SH-SY5Y (cell line): ENCODE data around the gene ZNF771.

Experiments
- GATA2 ChIP-seq: IDR thresholded peaks from 2 replicates; pipeline ENCODE4 v1.6.1; 2011; ENCODE audit warnings: mild to moderate bottlenecking, low read depth, low read length
- GATA3 ChIP-seq: IDR thresholded peaks from 2 replicates; pipeline ENCODE4 v1.6.1; 2011; ENCODE audit warnings: low read depth, mild to moderate bottlenecking, low read length, moderate library complexity

ZNF771 gene

DNA sequence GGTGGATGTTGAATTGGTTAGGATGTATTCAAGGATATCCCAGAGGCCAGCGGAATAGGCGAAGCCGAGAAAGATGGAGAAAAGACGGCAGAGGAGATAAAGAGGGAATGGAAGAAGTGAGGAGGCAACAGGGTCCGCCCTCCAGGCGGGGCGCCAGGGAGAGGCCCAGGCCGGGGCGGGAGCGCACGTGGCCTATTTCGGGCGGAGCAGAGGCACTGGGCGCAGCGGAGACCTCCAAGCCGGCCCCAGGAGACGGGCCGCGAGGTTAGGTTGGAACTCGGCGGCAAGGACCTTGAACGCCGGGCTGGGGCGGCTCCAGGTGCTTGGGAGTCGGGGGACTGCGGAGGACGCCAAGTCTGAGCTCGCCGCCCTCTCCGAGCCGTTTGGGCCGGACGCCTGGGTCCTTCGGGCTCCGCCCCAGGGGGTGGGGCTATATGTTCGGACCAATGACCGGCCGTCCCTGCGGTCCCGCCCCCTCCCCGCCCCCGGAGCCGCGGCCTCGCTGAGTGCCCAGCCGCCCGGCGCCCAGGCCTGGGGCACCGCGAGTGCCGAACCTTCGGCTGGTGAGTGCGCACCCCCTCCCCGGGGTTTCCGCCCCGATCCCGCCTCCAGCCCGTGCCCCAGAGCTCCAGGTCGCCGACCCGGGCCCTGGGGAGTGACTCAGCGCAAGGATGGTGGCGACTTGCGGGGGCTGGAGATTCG, at the start of gene ZNF771:
Gene ZNF771, plus strand, starts transcription at position 505 of the 702 bp plus-strand sequence. CDS start 448 bp downstream, outside the sequence.
- peak; percentile 43; the same call in 1 of the 2 replicates for TF ChIP-seq GATA2
- TF ChIP-seq GATA3, result no peak

DNA sequence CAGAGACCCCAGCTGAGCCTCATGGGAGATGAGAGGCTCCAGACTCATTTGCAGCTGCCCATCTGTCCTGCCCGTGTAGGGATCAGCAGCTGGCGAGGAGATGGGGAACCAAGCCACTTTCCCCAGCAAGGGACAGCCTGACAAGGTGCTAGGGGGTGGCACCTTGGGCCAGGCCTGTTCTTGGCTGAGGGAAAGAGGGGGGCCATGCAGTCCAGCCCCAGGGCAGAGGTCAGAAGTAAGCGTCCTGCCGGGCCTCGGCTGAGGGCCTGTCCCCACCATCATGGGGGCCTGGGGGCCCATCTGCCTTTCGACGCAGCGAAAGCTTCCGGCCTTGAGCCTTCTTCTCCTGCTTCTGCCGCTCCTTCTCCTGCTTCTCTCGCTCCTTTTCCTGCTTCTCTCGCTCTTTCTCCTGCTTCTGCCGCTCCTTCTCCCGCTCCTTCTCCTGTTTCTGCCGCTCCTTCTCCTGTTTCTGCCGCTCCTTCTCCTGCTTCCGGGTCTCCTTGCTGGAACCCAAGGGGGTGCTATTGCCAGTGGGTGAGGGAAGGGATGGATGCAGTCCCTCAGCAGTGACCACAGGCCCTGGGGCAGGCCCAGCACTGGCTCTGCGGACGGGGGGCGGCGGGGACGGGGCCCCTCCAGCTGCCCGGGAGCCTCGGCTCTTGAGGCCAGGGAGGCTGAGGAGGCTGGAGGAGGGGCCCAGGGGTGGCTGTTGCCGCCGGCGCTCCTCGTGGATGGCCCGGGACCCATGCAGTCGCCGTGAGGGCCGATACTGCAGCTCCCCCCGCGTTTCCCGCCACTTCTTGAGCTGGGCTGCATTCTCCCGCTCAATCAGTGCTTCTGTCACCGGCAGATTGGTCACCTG, 49.5 kb upstream of the ZNF771 start:
- no peak for TF ChIP-seq GATA3
- TF ChIP-seq GATA2, result no peak

DNA sequence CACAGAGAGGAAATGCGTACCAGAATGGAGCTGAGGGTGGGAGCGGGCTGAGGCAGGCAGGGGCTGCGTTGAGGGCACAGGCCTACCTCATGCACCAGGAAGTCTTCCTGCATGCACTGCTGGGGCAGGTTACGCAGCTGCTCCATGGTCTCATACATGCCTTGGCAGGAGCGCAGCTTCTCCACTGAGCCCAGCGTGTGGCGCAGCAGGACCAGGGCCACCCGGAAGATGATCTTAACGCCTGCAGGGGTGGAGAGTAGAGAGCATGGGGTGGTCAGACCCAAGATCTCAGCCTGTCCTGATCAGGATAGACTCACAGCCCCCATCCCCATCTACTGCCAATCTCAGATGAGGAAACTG, 48.8 kb upstream of the ZNF771 start:
- TF ChIP-seq GATA2 (no peak), GATA3 (no peak)

DNA sequence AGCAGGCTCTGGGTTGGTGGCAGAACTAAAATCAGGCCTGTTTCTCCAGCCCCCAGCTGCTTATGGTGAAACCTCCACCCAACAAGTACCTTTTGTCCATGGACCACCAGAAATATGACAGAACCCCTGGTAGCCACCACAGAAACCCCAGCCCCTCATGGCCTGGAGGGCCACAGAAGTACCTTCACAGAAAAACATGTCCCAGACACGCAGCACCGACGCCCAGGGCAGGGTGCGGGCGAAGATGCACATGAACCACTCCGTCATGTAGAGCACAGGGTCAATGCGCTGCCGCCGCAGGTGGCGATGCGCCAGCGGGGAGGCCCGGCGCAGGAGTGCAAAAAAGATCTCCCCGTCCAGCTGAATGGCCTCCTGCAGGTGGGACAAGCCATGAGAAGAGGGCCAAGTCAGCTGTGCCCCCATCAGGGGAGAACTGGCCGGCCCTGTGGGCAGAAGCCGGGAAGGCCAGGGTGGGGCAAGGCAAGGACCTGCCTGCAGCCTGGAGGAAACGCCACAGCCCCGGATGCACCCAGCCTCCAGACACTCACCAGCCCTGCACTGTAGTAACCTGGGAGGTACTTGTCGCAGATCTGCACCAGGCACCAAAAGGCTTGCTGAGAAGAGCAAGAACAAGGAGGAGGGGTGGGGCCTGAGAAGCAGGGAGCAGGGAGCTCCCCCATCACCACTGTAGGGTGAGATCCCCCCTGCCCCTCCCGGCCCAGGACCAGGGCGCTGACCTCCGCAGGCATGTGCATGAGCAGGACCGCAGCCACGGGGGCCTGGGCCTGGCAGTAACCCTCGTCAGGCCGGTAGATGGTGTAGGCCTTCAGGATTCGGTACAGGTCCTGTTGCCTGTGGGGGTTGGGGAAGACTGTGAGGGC, 48.2 kb upstream of the ZNF771 start:
- TF ChIP-seq GATA3 (no peak), GATA2 (no peak)

DNA sequence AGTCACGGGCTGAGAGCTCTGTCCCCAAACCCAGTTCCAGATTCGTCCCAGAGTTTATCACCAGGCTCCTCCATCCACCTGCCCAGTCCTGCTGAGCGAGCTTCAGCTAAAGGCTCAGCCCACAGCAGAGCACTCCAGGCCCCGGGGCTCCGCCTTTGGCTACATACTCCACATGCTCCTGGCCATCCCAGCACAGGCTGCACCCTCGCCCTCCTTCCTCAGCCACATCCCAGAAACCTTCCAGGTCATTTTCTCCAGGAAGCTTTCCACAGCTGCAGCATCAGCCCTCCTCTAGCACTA, 47.6 kb upstream of the ZNF771 start:
- TF ChIP-seq GATA3 (no peak), GATA2 (no peak)

DNA sequence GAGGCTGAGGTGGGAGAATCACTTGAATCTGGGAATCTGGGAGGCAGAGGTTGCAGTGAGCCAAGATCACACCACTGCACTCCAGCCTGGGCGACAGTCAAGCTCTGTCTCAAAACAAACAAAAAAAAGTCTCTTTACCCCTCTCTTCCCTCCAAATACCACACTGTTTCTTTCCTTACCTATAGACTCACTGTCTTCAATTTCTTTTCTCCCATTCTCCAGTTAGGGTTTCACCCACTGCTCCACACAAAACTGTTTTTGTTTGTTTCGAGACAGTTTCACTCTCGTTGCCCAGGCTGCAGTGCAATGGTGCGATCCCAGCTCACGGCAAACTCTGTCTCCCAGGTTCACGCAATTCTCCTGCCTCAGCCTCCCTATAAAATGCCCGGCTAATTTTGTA, 46.2 kb upstream of the ZNF771 start:
- TF ChIP-seq GATA2, result no peak
- TF ChIP-seq GATA3, result no peak

DNA sequence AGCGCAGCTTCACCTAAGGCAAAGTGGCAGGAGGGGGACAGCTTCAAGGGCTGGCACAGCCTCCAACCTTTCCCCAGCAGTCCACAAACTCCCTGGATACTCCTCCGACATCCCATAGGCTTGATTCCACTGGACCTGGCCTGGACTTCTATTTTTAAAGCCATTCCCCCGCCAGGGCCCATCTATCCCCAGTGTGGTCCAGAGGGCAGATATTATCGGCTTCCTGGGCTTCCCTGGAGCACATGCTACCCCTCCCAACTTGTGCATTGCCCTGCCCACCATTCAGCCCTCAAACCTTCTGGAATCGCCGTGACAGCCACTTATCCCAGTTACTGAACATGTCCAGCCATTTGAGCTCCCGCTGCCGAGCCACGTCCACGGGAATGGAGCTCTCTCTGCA, 42.2 kb upstream of the ZNF771 start:
- TF ChIP-seq GATA3 (no peak), GATA2 (no peak)

DNA sequence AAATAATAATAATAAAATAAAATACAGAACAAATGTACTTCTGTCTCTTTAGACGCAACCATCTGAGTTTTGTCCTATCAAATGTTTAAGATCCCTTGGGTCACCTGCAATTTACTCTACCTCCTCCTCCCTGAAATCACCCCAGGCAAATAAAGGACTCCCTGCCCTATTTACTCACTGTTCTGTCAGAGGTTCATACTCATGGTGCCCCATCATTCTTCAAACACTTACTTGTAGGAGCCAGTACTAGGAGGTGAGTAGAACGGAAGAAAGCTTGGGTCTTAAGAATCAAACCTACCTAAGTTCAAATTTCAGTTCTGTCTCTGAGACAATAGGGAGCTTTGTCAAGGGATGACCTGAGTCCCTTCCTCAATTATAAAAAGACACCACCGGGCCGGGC, 40.9 kb upstream of the ZNF771 start:
- TF ChIP-seq GATA3 (no peak), GATA2 (no peak)

DNA sequence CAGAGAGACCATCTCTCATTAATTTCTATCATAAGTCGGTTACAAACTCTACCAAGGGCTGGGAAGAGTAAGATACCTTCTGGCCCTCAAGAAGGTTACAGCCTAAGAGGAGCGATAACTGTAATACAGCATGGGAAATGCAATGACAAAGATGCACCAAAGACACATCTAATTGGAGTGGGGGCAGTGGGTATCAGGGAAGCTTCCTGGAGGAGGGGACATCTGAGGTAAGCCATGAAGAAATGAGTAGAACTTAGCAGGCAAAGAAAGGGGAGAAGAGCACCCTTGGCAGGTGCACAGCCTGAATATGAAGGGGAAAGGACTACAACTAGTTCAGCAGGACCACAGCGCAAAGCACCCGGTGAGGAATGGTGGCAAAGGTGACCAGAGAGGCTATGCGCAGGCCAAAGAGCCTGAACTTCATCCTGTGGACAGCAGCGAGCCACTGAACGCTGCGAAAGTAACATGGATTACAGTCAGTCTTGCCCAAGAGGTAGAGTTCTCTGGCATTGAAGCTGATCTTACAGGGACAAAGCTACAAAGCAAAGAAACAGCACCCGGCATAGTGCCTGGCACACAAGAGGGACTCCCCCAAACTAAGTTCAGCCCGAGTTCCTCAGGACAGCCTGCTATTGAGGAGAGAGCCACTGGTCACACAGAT, 39.9 kb upstream of the ZNF771 start:
- TF ChIP-seq GATA2, result no peak
- TF ChIP-seq GATA3, result no peak

DNA sequence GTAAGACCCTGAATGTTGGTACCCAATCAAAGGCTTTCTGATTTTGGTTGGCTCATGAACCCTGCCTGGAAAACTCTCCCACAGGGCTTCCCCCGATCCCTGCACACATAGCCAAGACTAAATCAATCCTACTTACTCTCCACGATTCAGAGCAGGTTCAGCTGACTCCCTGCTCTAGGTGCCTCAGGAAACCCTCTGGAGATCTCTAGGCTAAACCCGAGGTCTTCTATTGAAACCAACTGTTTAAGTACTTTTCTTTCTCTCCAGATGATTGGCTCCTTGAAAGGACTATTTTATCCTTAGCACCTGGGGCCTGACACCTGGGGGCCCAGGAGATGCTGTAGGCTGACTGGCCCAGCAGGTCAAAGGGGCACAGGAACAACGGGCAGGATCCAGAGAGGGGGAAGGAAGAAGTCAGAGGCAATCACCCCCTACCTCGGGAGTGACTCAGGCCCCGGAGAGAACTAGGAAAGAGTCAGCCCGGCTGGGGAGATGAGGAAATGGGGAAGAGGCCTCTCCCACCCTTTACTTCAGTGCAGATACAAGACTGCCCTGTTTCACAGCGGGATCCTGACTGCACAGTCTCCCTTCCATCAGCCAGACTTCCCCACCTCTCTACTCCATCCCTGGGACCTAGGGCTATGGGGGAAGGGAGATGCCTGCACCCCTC, 39.1 kb upstream of the ZNF771 start:
- no peak for TF ChIP-seq GATA2
- TF ChIP-seq GATA3, result no peak

DNA sequence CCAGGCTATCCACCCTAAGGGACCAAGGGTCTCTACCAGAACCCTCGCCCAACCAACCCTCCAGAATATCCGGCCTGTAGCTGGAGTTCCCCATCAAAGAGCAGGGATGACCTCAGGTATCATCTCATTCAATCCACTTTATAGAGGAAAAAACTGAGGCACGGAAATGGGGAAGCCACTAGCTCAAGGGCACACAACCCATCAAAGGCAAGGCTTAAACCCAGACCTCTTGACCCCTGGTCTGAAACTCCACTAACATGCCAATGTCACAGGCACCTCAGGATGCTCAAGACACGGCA, 38.7 kb upstream of the ZNF771 start:
- TF ChIP-seq GATA2 (no peak), GATA3 (no peak)

DNA sequence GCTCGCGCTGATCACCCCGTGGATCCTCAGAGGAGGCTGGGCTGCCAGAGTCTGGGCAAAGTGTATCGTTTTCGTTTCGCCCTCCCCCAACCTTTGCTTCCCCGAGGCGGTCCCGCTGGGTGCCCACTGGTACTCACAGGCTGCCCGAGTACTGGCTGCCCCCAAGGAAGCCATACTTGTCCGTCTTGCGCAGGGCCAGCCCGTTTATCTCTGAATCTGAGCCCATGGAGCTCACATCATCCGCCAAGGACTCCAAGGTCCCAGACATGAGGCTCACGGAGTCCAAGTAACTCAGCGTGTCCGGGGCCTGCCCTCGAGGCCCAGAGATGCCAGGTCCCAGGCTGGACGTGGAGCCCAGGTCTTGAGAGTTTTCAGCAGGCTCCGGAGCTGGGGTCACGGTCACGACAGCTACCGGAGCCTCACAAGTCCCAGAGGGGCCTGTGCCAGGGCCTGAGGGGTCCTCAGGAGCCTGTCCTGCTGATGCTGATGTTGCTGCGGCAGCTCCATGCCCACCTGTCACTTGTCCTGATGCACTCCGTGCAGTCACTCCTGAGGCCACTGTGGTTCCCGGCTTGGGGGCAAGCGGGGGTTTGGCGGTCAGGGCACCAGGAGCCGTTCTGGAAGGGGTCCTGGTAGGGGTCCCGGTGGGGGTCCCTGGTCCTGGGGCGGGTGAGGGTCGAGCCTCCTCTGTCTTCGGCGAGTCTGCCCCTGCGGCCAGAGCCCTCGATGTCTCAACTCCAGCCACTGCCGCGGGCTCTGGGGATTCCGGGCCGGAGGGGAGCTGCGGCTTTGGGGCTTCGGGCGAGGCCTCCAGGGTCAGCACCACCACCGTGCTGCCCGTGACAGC, 38.1 kb upstream of the ZNF771 start:
- TF ChIP-seq GATA3 (no peak), GATA2 (no peak; the same call in 1 of the 2 replicates)
